Sigmoid colon (tissue), 3 donors: ENCODE data around the gene SLCO3A1.

Experiments
- CTCF ChIP-seq, 4 experiments: fragments of 450-650 bp in 3 of 4; fragments of 200-600 bp in 1 of 4; IDR thresholded peaks; one replicate each; pipeline ENCODE4 v1.5.1; 2016 to 2019; ENCODE audit warnings: antibody characterized with exemption in 4 of 4, mild to moderate bottlenecking in 3 of 4, moderate library complexity in 2 of 4
- POLR2A ChIP-seq, 2 donors: fragments of 450-650 bp; IDR thresholded peaks; one replicate each; pipeline ENCODE4 v1.6.1; 2016; ENCODE audit warnings: antibody characterized with exemption in 2 of 2, mild to moderate bottlenecking in 2 of 2, moderate library complexity in 2 of 2

- TF ChIP-seq POLR2A (IDR thresholded peaks at IDR 0.05), result no peak
- no peak for TF ChIP-seq CTCF (IDR thresholded peaks at IDR 0.05)
Measured at GRCh38 chr15:91950054-91950453, 96.5 kb downstream of the SLCO3A1 start.
